Transverse colon (tissue), 4 donors: ENCODE data around the gene G6PC2.

Experiments used
- POLR2AphosphoS5 ChIP-seq, 3 donors: sonication (generic); formaldehyde crosslinking; IDR thresholded peaks; one replicate each; pipeline ENCODE4 v1.6.1; 2016; ENCODE audit warnings: antibody characterized with exemption in 3 of 3
- TF ChIP-seq, protein P1 (sequence below), 5 experiments: fragments of 200-600 bp in 3 of 5; fragments of 450-650 bp in 2 of 5; sonication (generic) in 3 of 5; IDR thresholded peaks; 1 replicate in 2 of 5; 2 replicates in 3 of 5; pipeline ENCODE4 v1.5.1; 2016 to 2017; ENCODE audit warnings: antibody characterized with exemption in 5 of 5, inconsistent platforms in 3 of 5, mild to moderate bottlenecking in 2 of 5, moderate library complexity in 1 of 5

DNA sequence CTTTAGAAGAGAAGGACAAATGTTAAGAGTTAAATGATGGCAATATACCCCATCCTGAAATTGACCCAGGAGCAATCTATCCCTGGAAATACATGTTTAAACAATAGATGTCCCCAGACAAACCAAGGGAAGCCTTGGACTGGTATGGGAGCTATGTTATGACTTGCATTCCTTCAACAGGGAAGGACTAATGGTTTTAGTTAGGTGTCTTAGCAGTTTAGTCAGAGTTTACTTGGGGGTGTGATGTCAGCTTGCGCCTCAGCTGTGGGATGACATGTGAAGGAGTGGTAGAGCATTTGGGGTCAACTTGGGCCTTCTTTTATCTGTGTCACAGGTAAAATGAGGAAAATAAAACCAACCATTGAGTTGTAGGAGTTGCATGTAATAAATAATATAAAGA is 47.6 kb upstream of the G6PC2 start:
- TF ChIP-seq, protein P1, sequence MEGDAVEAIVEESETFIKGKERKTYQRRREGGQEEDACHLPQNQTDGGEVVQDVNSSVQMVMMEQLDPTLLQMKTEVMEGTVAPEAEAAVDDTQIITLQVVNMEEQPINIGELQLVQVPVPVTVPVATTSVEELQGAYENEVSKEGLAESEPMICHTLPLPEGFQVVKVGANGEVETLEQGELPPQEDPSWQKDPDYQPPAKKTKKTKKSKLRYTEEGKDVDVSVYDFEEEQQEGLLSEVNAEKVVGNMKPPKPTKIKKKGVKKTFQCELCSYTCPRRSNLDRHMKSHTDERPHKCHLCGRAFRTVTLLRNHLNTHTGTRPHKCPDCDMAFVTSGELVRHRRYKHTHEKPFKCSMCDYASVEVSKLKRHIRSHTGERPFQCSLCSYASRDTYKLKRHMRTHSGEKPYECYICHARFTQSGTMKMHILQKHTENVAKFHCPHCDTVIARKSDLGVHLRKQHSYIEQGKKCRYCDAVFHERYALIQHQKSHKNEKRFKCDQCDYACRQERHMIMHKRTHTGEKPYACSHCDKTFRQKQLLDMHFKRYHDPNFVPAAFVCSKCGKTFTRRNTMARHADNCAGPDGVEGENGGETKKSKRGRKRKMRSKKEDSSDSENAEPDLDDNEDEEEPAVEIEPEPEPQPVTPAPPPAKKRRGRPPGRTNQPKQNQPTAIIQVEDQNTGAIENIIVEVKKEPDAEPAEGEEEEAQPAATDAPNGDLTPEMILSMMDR (IDR thresholded peaks at IDR 0.05) = no peak
- no peak for TF ChIP-seq POLR2AphosphoS5 (IDR thresholded peaks at IDR 0.05)
